ENCODE data around the gene DMRT2. TPM values are rescaled to one million over a fixed set of nuclear protein-coding genes. Genes with fewer than 3 reads are reported as not detected.

DMRT2 gene
- total RNA-seq, 1 experiment from 2014 or later: not detected

- no peak overlapping the region for H3K4me3 ChIP-seq
- H3K9me2 ChIP-seq (ENCODE audit: insufficient read depth): no peaks in the 10 kb centered on the region
- no peaks in the 10 kb centered on the region for H4K20me1 ChIP-seq (ENCODE audit: insufficient read depth)
- H3K4me2 ChIP-seq: no peak overlapping the region
- no TSS peak for BruUV-seq (replicated peaks)
- no peaks in the 10 kb centered on the region for H3K4me1 ChIP-seq (replicated peaks; ENCODE audit: insufficient read depth)
- intact Hi-C loops (cut with micrococcal nuclease; ENCODE audit: unreplicated experiment): no loop called here
- H3F3A ChIP-seq (ENCODE audit: insufficient read depth, low read depth): no peaks in the 10 kb centered on the region
- no peak for TF ChIP-seq CTCF (conservative IDR thresholded peaks at IDR 0.05)
- TF ChIP-seq EZH2 (IDR thresholded peaks at IDR 0.05; ENCODE audit: low read depth): no peak
- DNase-seq: no peak
- H3K36me3 ChIP-seq (ENCODE audit: low read depth): no peaks in the 10 kb centered on the region
- H3K27me3 ChIP-seq (ENCODE audit: insufficient read depth, low read depth): no peaks in the 10 kb centered on the region
- no peak overlapping the region for H3K27ac ChIP-seq
- no peaks in the 10 kb centered on the region for H3K9me3 ChIP-seq (ENCODE audit: insufficient read depth, low read depth)
- H3K79me2 ChIP-seq (ENCODE audit: low read depth): no peaks in the 10 kb centered on the region
- H2AFZ ChIP-seq: no peak overlapping the region
- ChIA-PET CTCF (no interaction called here), POLR2A (ENCODE audit: unreplicated experiment) (no interaction called here)
Observed at GRCh38 chr9:1049641-1050040, 516 bp upstream of the DMRT2 start.

- H3K4me2 ChIP-seq: no peak overlapping the region
- no peaks in the 10 kb centered on the region for H3K9me2 ChIP-seq (ENCODE audit: insufficient read depth)
- no peaks in the 10 kb centered on the region for H3K79me2 ChIP-seq (ENCODE audit: low read depth)
- H3K27me3 ChIP-seq (ENCODE audit: insufficient read depth, low read depth): no peaks in the 10 kb centered on the region
- ChIA-PET POLR2A (ENCODE audit: unreplicated experiment) (no interaction called here), CTCF (no interaction called here)
- H3F3A ChIP-seq (ENCODE audit: insufficient read depth, low read depth): no peaks in the 10 kb centered on the region
- no peaks in the 10 kb centered on the region for H4K20me1 ChIP-seq (ENCODE audit: insufficient read depth)
- H3K36me3 ChIP-seq (ENCODE audit: low read depth): no peaks in the 10 kb centered on the region
- no TSS peak for BruUV-seq (replicated peaks)
- TF ChIP-seq CTCF (conservative IDR thresholded peaks at IDR 0.05): no peak
- TF ChIP-seq EZH2 (IDR thresholded peaks at IDR 0.05; ENCODE audit: low read depth): no peak
- no peaks in the 10 kb centered on the region for H3K9me3 ChIP-seq (ENCODE audit: insufficient read depth, low read depth)
- no peak for DNase-seq
- no peak overlapping the region for H2AFZ ChIP-seq
- H3K27ac ChIP-seq: no peak overlapping the region
- intact Hi-C loops (cut with micrococcal nuclease; ENCODE audit: unreplicated experiment): no loop called here
- no peaks in the 10 kb centered on the region for H3K4me1 ChIP-seq (replicated peaks; ENCODE audit: insufficient read depth)
- no peak overlapping the region for H3K4me3 ChIP-seq
Observed at GRCh38 chr9:1051210-1051583, 1.0 kb downstream of the DMRT2 start.

- no peaks in the 10 kb centered on the region for H3K36me3 ChIP-seq (ENCODE audit: low read depth)
- no peak overlapping the region for H3K27ac ChIP-seq
- H4K20me1 ChIP-seq (ENCODE audit: insufficient read depth): no peaks in the 10 kb centered on the region
- H3K27me3 ChIP-seq (ENCODE audit: insufficient read depth, low read depth): no peaks in the 10 kb centered on the region
- BruUV-seq (replicated peaks): no TSS peak
- no peak overlapping the region for H3K4me2 ChIP-seq
- intact Hi-C loops (cut with micrococcal nuclease; ENCODE audit: unreplicated experiment): no loop called here
- H2AFZ ChIP-seq: no peak overlapping the region
- POLR2A ChIA-PET (ENCODE audit: unreplicated experiment): no interaction called here
- no peaks in the 10 kb centered on the region for H3K79me2 ChIP-seq (ENCODE audit: low read depth)
- CTCF ChIA-PET: no interaction called here
- H3K9me2 ChIP-seq (ENCODE audit: insufficient read depth): no peaks in the 10 kb centered on the region
- no peaks in the 10 kb centered on the region for H3F3A ChIP-seq (ENCODE audit: insufficient read depth, low read depth)
- TF ChIP-seq EZH2 (IDR thresholded peaks at IDR 0.05; ENCODE audit: low read depth) (no peak), CTCF (conservative IDR thresholded peaks at IDR 0.05) (no peak)
- H3K9me3 ChIP-seq (ENCODE audit: insufficient read depth, low read depth): no peaks in the 10 kb centered on the region
- H3K4me1 ChIP-seq (replicated peaks; ENCODE audit: insufficient read depth): no peaks in the 10 kb centered on the region
- no peak overlapping the region for H3K4me3 ChIP-seq
- no peak for DNase-seq
Observed at GRCh38 chr9:1051584-1052275, 1.6 kb downstream of the DMRT2 start.
